H9 (cell line): Measurements from ENCODE around the gene RIMOC1. TPM values are rescaled to one million over a fixed set of nuclear protein-coding genes. Genes with fewer than 3 reads are reported as not detected.

Experiments used
- DNase-seq: peaks from one replicate; pipeline ENCODE4 v3.0.0-alpha.2; 2017
- H2AFZ ChIP-seq: one replicate; pipeline ENCODE4 v1.6.1; 2013; ENCODE audit warnings: mild to moderate bottlenecking, low read length, control low read depth, moderate library complexity
- H2AK5ac ChIP-seq: 2 replicates; pipeline ENCODE4 v1.6.1; 2013; ENCODE audit warnings: low read length, control low read depth, mixed read lengths; ENCODE audit not compliant: insufficient read length
- H2BK120ac ChIP-seq: one replicate; pipeline ENCODE4 v1.6.1; 2013; ENCODE audit warnings: low read depth, mild to moderate bottlenecking, low read length, control low read depth, inconsistent platforms; ENCODE audit not compliant: poor library complexity, severe bottlenecking
- H2BK12ac ChIP-seq: 2 replicates; pipeline ENCODE4 v1.6.1; 2013; ENCODE audit warnings: low read length, control low read depth, mixed read lengths, low read depth; ENCODE audit not compliant: insufficient read length
- H2BK15ac ChIP-seq: 2 replicates; pipeline ENCODE4 v1.6.1; 2013; ENCODE audit warnings: low read depth, low read length, control low read depth
- H2BK20ac ChIP-seq: one replicate; pipeline ENCODE4 v1.6.1; 2013; ENCODE audit warnings: low read depth, mild to moderate bottlenecking, low read length, control low read depth, inconsistent platforms; ENCODE audit not compliant: poor library complexity, severe bottlenecking
- H2BK5ac ChIP-seq: 2 replicates; pipeline ENCODE4 v1.6.1; 2013; ENCODE audit warnings: low read length, control low read depth, mixed read lengths; ENCODE audit not compliant: insufficient read length
- H3K14ac ChIP-seq: 2 replicates; pipeline ENCODE4 v1.6.1; 2013; ENCODE audit warnings: low read length, control low read depth; ENCODE audit not compliant: insufficient read depth
- H3K18ac ChIP-seq: 2 replicates; pipeline ENCODE4 v1.6.1; 2013; ENCODE audit warnings: low read depth, mild to moderate bottlenecking, mixed read lengths, low read length, control low read depth; ENCODE audit not compliant: insufficient read length
- H3K23ac ChIP-seq: 2 replicates; pipeline ENCODE4 v1.6.1; 2013; ENCODE audit warnings: low read length, control low read depth, mixed read lengths, low read depth; ENCODE audit not compliant: insufficient read length
- H3K23me2 ChIP-seq: 2 replicates; pipeline ENCODE4 v1.6.1; 2013; ENCODE audit warnings: low read depth, mild to moderate bottlenecking, mixed read lengths, low read length, control low read depth; ENCODE audit not compliant: insufficient read length, poor library complexity, severe bottlenecking
- H3K27ac ChIP-seq: 2 replicates; pipeline ENCODE4 v1.5.1; 2013; ENCODE audit warnings: low read length, control low read depth, mixed read lengths, low read depth; ENCODE audit not compliant: insufficient read length
- H3K27me3 ChIP-seq: 2 replicates; pipeline ENCODE4 v1.6.1; 2013; ENCODE audit warnings: low read length, control low read depth, inconsistent platforms; ENCODE audit not compliant: insufficient read depth
- H3K4ac ChIP-seq: 2 replicates; pipeline ENCODE4 v1.6.1; 2013; ENCODE audit warnings: low read depth, mild to moderate bottlenecking, control low read depth, inconsistent platforms, low read length, moderate library complexity
- H3K4me1 ChIP-seq: 2 replicates; pipeline ENCODE4 v1.6.1; 2013; ENCODE audit warnings: low read length, control low read depth, inconsistent platforms; ENCODE audit not compliant: insufficient read depth
- H3K4me2 ChIP-seq: 2 replicates; pipeline ENCODE4 v1.6.1; 2013; ENCODE audit warnings: low read length, control low read depth, mixed read lengths; ENCODE audit not compliant: insufficient read length, insufficient read depth
- H3K56ac ChIP-seq: 2 replicates; pipeline ENCODE4 v1.6.1; 2013; ENCODE audit warnings: low read depth, mild to moderate bottlenecking, mixed read lengths, low read length, control low read depth; ENCODE audit not compliant: insufficient read length
- H3K79me1 ChIP-seq: 2 replicates; pipeline ENCODE4 v1.6.1; 2013; ENCODE audit warnings: low read depth, mild to moderate bottlenecking, moderate library complexity, low read length, control low read depth, inconsistent platforms; ENCODE audit not compliant: insufficient read depth, poor library complexity, severe bottlenecking
- H3K79me2 ChIP-seq: 2 replicates; pipeline ENCODE4 v1.6.1; 2013; ENCODE audit warnings: low read length, control low read depth, inconsistent platforms; ENCODE audit not compliant: insufficient read depth
- H3K9ac ChIP-seq: 2 replicates; pipeline ENCODE4 v1.6.1; 2013; ENCODE audit warnings: low read length, control low read depth, mixed read lengths; ENCODE audit not compliant: insufficient read length; ENCODE audit errors: extremely low read depth
- H3K9me3 ChIP-seq: one replicate; pipeline ENCODE4 v1.6.1; 2013; ENCODE audit warnings: low read depth, low read length, inconsistent platforms; ENCODE audit not compliant: control insufficient read depth
- H3T11ph ChIP-seq: one replicate; pipeline ENCODE4 v1.6.1; 2013; ENCODE audit warnings: mild to moderate bottlenecking, low read length, control low read depth, inconsistent platforms
- H4K20me1 ChIP-seq: one replicate; pipeline ENCODE4 v1.6.1; 2013; ENCODE audit not compliant: control insufficient read depth, insufficient read length, insufficient read depth
- H4K5ac ChIP-seq: 2 replicates; pipeline ENCODE4 v1.6.1; 2013; ENCODE audit warnings: low read depth, mild to moderate bottlenecking, mixed read lengths, low read length, control low read depth; ENCODE audit not compliant: insufficient read length
- H4K8ac ChIP-seq: replicated peaks from 2 replicates; pipeline ENCODE4 v1.6.1; 2013; ENCODE audit warnings: low read length, control low read depth, mixed read lengths, low read depth; ENCODE audit not compliant: insufficient read length
- H4K91ac ChIP-seq: 2 replicates; pipeline ENCODE4 v1.6.1; 2013; ENCODE audit warnings: low read depth, mild to moderate bottlenecking, moderate library complexity, mixed read lengths, low read length, control low read depth; ENCODE audit not compliant: insufficient read length
- H3K27ac Mint-ChIP-seq, 3 experiments: 2 replicates in 2 of 3; 3 replicates in 1 of 3; pipeline ENCODE4 v1.8.0; 2020 to 2021; ENCODE audit warnings: mixed read lengths in 3 of 3, mild to moderate bottlenecking in 1 of 3, moderate library complexity in 1 of 3
- H3K27me3 Mint-ChIP-seq: 2 replicates; pipeline ENCODE4 v1.8.0; 2021; ENCODE audit warnings: low read depth, mild to moderate bottlenecking, moderate library complexity, mixed read lengths
- H3K36me3 Mint-ChIP-seq, 3 experiments: 2 replicates in 2 of 3; 3 replicates in 1 of 3; pipeline ENCODE4 v1.8.0; 2020 to 2021; ENCODE audit warnings: low read depth in 3 of 3, mixed read lengths in 3 of 3; ENCODE audit not compliant: insufficient read depth in 1 of 3
- H3K4me1 Mint-ChIP-seq, 2 experiments: 2 replicates each; pipeline ENCODE4 v1.8.0; 2020; ENCODE audit warnings: mixed read lengths in 2 of 2
- H3K4me3 Mint-ChIP-seq, 2 experiments: 2 replicates in 1 of 2; 3 replicates in 1 of 2; pipeline ENCODE4 v1.8.0; 2020 to 2021; ENCODE audit warnings: mild to moderate bottlenecking in 2 of 2, mixed read lengths in 2 of 2, moderate library complexity in 1 of 2
- H3K9me3 Mint-ChIP-seq, 2 experiments: 2 replicates in 1 of 2; 3 replicates in 1 of 2; pipeline ENCODE4 v1.8.0; 2020; ENCODE audit warnings: mild to moderate bottlenecking in 2 of 2, mixed read lengths in 2 of 2, moderate library complexity in 1 of 2
- WGBS: extraction: QIAGEN DNeasy Blood & Tissue Kit; methylation state at CpG from one replicate; pipeline ENCODE4 v1.1.7; 2013; ENCODE audit warnings: missing lambda C conversion rate, low lambda C conversion rate, mixed read lengths; ENCODE audit not compliant: insufficient read length; ENCODE audit errors: extremely low coverage; 5-methylcytosine and 5-hydroxymethylcytosine counted together
- total RNA-seq: library from RNA; stranded (reverse); gene quantifications from 2 replicates; pipeline ENCODE4 v1.2.1, GENCODE V29; 2021
- TF ChIP-seq, protein P1 (sequence below): fragments of 200-600 bp; sonication (generic); conservative IDR thresholded peaks from 3 replicates; pipeline ENCODE4 v1.8.0; 2021; ENCODE audit warnings: antibody characterized with exemption, mild to moderate bottlenecking

Gene RIMOC1
- total RNA-seq, 1 experiment from 2014 or later, result 43.3 TPM

DNA sequence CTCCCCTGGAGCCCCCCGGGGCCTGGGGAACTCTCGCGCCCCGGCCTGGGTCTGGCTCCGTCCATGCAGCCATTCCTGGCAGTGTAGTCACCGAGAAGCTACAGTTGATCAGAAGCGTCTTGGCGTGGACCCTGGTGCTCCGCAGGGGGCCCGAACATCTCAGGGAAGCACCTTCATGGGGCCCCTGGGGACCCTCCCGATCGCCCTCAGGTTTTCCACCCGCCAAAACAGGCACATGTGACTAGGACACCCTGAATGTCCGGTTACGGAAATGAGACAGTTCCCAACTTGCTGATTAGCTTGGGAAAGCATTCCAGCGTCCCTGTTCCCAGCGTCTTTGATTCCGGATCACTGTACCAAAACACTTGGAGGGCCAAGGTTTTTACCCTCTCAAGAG, 21.4 kb downstream of the RIMOC1 start:
- H3K14ac ChIP-seq, result peak overlapping the region; percentile 72
- no peak overlapping the region for H3T11ph ChIP-seq
- H2AK5ac ChIP-seq, result no peak overlapping the region
- peak overlapping the region; percentile 22 for H3K4me2 ChIP-seq
- H3K9me3 Mint-ChIP-seq, result no peaks in the 10 kb centered on the region
- H3K56ac ChIP-seq, result no peak overlapping the region
- H3K18ac ChIP-seq, result peak overlapping the region; percentile 41
- H3K4me1 ChIP-seq, result no peaks in the 10 kb centered on the region
- no peaks in the 10 kb centered on the region for H3K79me1 ChIP-seq
- H3K4me1 Mint-ChIP-seq, result peaks cover 9 to 10% of the 10 kb centered on the region in 2 experiments
- no CpG with 5 or more reads among the region's 18 CpGs for WGBS
- no peak overlapping the region for H2AFZ ChIP-seq
- H3K23ac ChIP-seq, result no peak overlapping the region
- H3K9me3 ChIP-seq, result no peaks in the 10 kb centered on the region
- H2BK15ac ChIP-seq, result no peak overlapping the region
- H3K27me3 Mint-ChIP-seq, result peaks cover 6% of the 10 kb centered on the region; the same call in 1 of the 2 replicates
- peaks cover 0 to 5% (median 0%) of the 10 kb centered on the region in 3 experiments; a peak in 2 of 7 replicates for H3K36me3 Mint-ChIP-seq
- H3K79me2 ChIP-seq, result no peaks in the 10 kb centered on the region
- H2BK120ac ChIP-seq, result no peak overlapping the region
- H3K9ac ChIP-seq, result peak overlapping the region; percentile 48
- TF ChIP-seq, protein P1, sequence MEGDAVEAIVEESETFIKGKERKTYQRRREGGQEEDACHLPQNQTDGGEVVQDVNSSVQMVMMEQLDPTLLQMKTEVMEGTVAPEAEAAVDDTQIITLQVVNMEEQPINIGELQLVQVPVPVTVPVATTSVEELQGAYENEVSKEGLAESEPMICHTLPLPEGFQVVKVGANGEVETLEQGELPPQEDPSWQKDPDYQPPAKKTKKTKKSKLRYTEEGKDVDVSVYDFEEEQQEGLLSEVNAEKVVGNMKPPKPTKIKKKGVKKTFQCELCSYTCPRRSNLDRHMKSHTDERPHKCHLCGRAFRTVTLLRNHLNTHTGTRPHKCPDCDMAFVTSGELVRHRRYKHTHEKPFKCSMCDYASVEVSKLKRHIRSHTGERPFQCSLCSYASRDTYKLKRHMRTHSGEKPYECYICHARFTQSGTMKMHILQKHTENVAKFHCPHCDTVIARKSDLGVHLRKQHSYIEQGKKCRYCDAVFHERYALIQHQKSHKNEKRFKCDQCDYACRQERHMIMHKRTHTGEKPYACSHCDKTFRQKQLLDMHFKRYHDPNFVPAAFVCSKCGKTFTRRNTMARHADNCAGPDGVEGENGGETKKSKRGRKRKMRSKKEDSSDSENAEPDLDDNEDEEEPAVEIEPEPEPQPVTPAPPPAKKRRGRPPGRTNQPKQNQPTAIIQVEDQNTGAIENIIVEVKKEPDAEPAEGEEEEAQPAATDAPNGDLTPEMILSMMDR, result no peak
- H3K4ac ChIP-seq, result no peak overlapping the region
- H3K27ac ChIP-seq, result no peak overlapping the region
- no peak for DNase-seq
- H3K27me3 ChIP-seq, result no peaks in the 10 kb centered on the region
- no peak overlapping the region for H4K5ac ChIP-seq
- H3K4me3 Mint-ChIP-seq, result peak overlapping the region; percentile 54 to 73; a peak in 4 of 5 replicates
- H2BK5ac ChIP-seq, result no peak overlapping the region
- H2BK12ac ChIP-seq, result no peak overlapping the region
- peaks cover 7% of the 10 kb centered on the region for H3K23me2 ChIP-seq
- H3K27ac Mint-ChIP-seq, result no peak overlapping the region
- no peak overlapping the region for H2BK20ac ChIP-seq
- H4K20me1 ChIP-seq, result no peaks in the 10 kb centered on the region
- H4K8ac ChIP-seq, result no peak overlapping the region
- no peak overlapping the region for H4K91ac ChIP-seq
